K562 (cell line): ENCODE results near the gene FOXM1. TPM values are rescaled to one million over a fixed set of nuclear protein-coding genes. Genes with fewer than 3 reads are reported as not detected.

Source experiments
- ATAC-seq: fragments of 200-7000 bp; cut with Tn5 transposase; 3 replicates; pipeline ENCODE4 v1.9.1; 2020; ENCODE audit warnings: moderate library complexity
- BruUV-seq: library from RNA; stranded (reverse); fragments of 400-500 nt; replicated peaks from 2 replicates; lab custom pipeline; 2021; lab: Mats Ljungman, UMichigan
- CTCF ChIA-PET: fragments of 300-600 bp; formaldehyde crosslinking; extraction: SDS; loops from one replicate; lab custom pipeline; 2021; ENCODE audit warnings: low intra/inter-chr PET ratio; lab: Yijun Ruan, JAX
- POLR2A ChIA-PET: fragments of 300-600, 350-650 bp; sonication (Branson Sonifier 250); formaldehyde crosslinking; extraction: SDS; loops from one replicate; lab custom pipeline; 2021; ENCODE audit warnings: antibody characterized with exemption, inconsistent platforms; lab: Yijun Ruan, JAX
- DNase-seq, 4 experiments: peaks; one replicate each; pipeline versions ENCODE4 v3.0.0 to v3.0.0-alpha.2; 2011 to 2018; ENCODE audit warnings: low spot score in 3 of 4, mixed read lengths in 3 of 4; ENCODE audit errors: extremely low read depth in 1 of 4
- FAIRE-seq: peaks from 2 replicates; lab custom pipeline; 2011; peaks lifted over from hg19 to GRCh38; lab: Jason Lieb, UNC
- H2AFZ ChIP-seq: 2 replicates; pipeline ENCODE4 v1.6.0; 2011; ENCODE audit warnings: low read depth, low read length, control low read depth, inconsistent platforms
- H3K27ac ChIP-seq: fragments of 200-600 bp; 3 replicates; pipeline ENCODE4 v1.8.0; 2011; ENCODE audit warnings: low read depth, mild to moderate bottlenecking, control low read depth, inconsistent platforms, low read length, moderate library complexity, mixed read lengths; ENCODE audit errors: extremely low read depth
- H3K27me3 ChIP-seq, 2 experiments: fragments of 300-600 bp in 1 of 2; 2 replicates in 1 of 2; 3 replicates in 1 of 2; pipeline versions ENCODE4 v1.6.0 to v1.8.0; 2011; ENCODE audit warnings: inconsistent platforms in 2 of 2, low read length in 2 of 2, mild to moderate bottlenecking in 1 of 2, mixed read lengths in 1 of 2, moderate library complexity in 1 of 2; ENCODE audit not compliant: control insufficient read depth in 2 of 2, insufficient read depth in 2 of 2
- H3K36me3 ChIP-seq: fragments of 300-600 bp; 3 replicates; pipeline ENCODE4 v1.8.0; 2011; ENCODE audit warnings: mild to moderate bottlenecking, low read length, inconsistent platforms; ENCODE audit not compliant: control insufficient read depth, insufficient read depth
- H3K4me1 ChIP-seq, 2 experiments: fragments of 200-600 bp in 1 of 2; replicated peaks in 1 of 2; 2 replicates in 1 of 2; 3 replicates in 1 of 2; pipeline versions ENCODE4 v1.5.1 to v1.8.0; 2011; ENCODE audit warnings: inconsistent platforms in 2 of 2, low read length in 2 of 2, mild to moderate bottlenecking in 1 of 2, mixed read lengths in 1 of 2, moderate library complexity in 1 of 2; ENCODE audit not compliant: control insufficient read depth in 2 of 2, insufficient read depth in 2 of 2
- H3K4me2 ChIP-seq: 2 replicates; pipeline ENCODE4 v1.6.1; 2011; ENCODE audit warnings: low read length, control low read depth, inconsistent platforms, mixed read lengths; ENCODE audit not compliant: insufficient read depth
- H3K4me3 ChIP-seq: fragments of 200-600 bp; sonication (generic), shearing (Covaris generic); 2 replicates; pipeline ENCODE4 v1.5.1; 2016; ENCODE audit warnings: control low read depth, inconsistent platforms
- H3K79me2 ChIP-seq: fragments of 200-600 bp; 3 replicates; pipeline ENCODE4 v1.8.0; 2011; ENCODE audit warnings: low read length, inconsistent platforms; ENCODE audit not compliant: control insufficient read depth, insufficient read depth
- H3K9ac ChIP-seq, 2 experiments: 2 replicates each; pipeline versions ENCODE4 v1.6.0 to v1.6.1; 2011; ENCODE audit warnings: low read depth in 2 of 2, low read length in 2 of 2, control low read depth in 1 of 2, inconsistent platforms in 1 of 2, mild to moderate bottlenecking in 1 of 2, mixed read lengths in 1 of 2; ENCODE audit not compliant: insufficient read depth in 1 of 2
- H3K9me1 ChIP-seq: one replicate; pipeline ENCODE4 v1.6.0; 2011; ENCODE audit warnings: inconsistent platforms, mild to moderate bottlenecking, low read length, moderate library complexity; ENCODE audit not compliant: control insufficient read depth, insufficient read depth
- H3K9me3 ChIP-seq: replicated peaks from 2 replicates; pipeline ENCODE4 v1.5.1; 2011; ENCODE audit warnings: low read depth, low read length, inconsistent platforms; ENCODE audit not compliant: control insufficient read depth, insufficient read depth
- H4K20me1 ChIP-seq: replicated peaks from 2 replicates; pipeline ENCODE4 v1.6.1; 2011; ENCODE audit warnings: low read length, inconsistent platforms, mixed read lengths; ENCODE audit not compliant: control insufficient read depth, insufficient read depth
- ARNT ChIP-seq, 2 experiments: fragments of 450-650 bp; IDR thresholded peaks; 2 replicates each; pipeline ENCODE4 v1.6.1; 2016; ENCODE audit warnings: mild to moderate bottlenecking in 1 of 2
- ATF1 ChIP-seq, 2 experiments: fragments of 450-650 bp in 1 of 2; IDR thresholded peaks; 2 replicates each; pipeline ENCODE4 v1.6.1; 2016; ENCODE audit warnings: missing compliant biosample characterization in 1 of 2, missing genetic modification characterization in 1 of 2
- DPF2 ChIP-seq: fragments of 450-650 bp; IDR thresholded peaks from 2 replicates; pipeline ENCODE4 v1.6.1; 2016
- E2F3 ChIP-seq: fragments of 250-450 bp; sonication (Bioruptor Pico); IDR thresholded peaks from 2 replicates; pipeline ENCODE4 v1.4.0; 2020; ENCODE audit warnings: mild to moderate bottlenecking
- ETV6 ChIP-seq, 3 experiments: fragments of 150-350 bp in 1 of 3; sonication (generic) in 1 of 3; formaldehyde crosslinking in 1 of 3; IDR thresholded peaks; 2 replicates each; pipeline versions ENCODE4 v1.6.1 to v1.8.0; 2014 to 2022; ENCODE audit warnings: borderline replicate concordance in 2 of 3, low read depth in 2 of 3, antibody characterized with exemption in 1 of 3, low read length in 1 of 3, mild to moderate bottlenecking in 1 of 3, missing genetic modification reagents in 1 of 3
- HMGN3 ChIP-seq: IDR thresholded peaks from 2 replicates; pipeline ENCODE4 v1.6.1; 2011; ENCODE audit warnings: borderline replicate concordance, low read depth, mild to moderate bottlenecking, mixed read lengths, low read length; ENCODE audit not compliant: insufficient read length; ENCODE audit errors: extremely low read depth
- HOXB6 ChIP-seq: fragments of 250-450 bp; sonication (Bioruptor Pico); IDR thresholded peaks from 2 replicates; pipeline ENCODE4 v1.5.1; 2022; ENCODE audit warnings: mild to moderate bottlenecking, borderline replicate concordance
- KDM5B ChIP-seq: fragments of 200-600 bp; sonication (generic); IDR thresholded peaks from 2 replicates; pipeline ENCODE4 v1.6.1; 2012; ENCODE audit warnings: low read depth, mild to moderate bottlenecking, moderate library complexity, low read length, control low read depth, inconsistent platforms; ENCODE audit not compliant: insufficient replicate concordance
- MEIS2 ChIP-seq: fragments of 450-650 bp; IDR thresholded peaks from 2 replicates; pipeline ENCODE4 v1.6.1; 2014; ENCODE audit warnings: mild to moderate bottlenecking; ENCODE audit not compliant: partially characterized antibody
- MTA2 ChIP-seq: fragments of 450-650 bp; IDR thresholded peaks from 2 replicates; pipeline ENCODE4 v1.6.1; 2016; ENCODE audit warnings: low read depth
- NEUROD1 ChIP-seq: fragments of 150-350 bp; IDR thresholded peaks from 2 replicates; pipeline ENCODE4 v1.6.1; 2014; ENCODE audit warnings: borderline replicate concordance, low read length, low read depth; ENCODE audit not compliant: partially characterized antibody
- PHF20 ChIP-seq: fragments of 450-650 bp; IDR thresholded peaks from 2 replicates; pipeline ENCODE4 v1.6.1; 2018; ENCODE audit not compliant: partially characterized antibody
- SIN3A ChIP-seq, 2 experiments: fragments of 150-350 bp in 1 of 2; IDR thresholded peaks; 2 replicates each; pipeline ENCODE4 v1.6.1; 2011 to 2016; ENCODE audit warnings: borderline replicate concordance in 2 of 2, low read depth in 2 of 2, low read length in 2 of 2, mild to moderate bottlenecking in 2 of 2, moderate library complexity in 2 of 2; ENCODE audit not compliant: control insufficient read depth in 1 of 2
- SIN3B ChIP-seq: fragments of 450-650 bp; IDR thresholded peaks from 2 replicates; pipeline ENCODE4 v1.6.1; 2017; ENCODE audit warnings: low read depth, mild to moderate bottlenecking, moderate library complexity
- SRSF1 ChIP-seq: fragments of 200-400 bp; formaldehyde crosslinking; IDR thresholded peaks from 2 replicates; pipeline ENCODE4 v1.6.1; 2017; ENCODE audit warnings: mild to moderate bottlenecking, low read depth, low read length, moderate library complexity
- SRSF7 ChIP-seq: fragments of 200-400 bp; formaldehyde crosslinking; optimal IDR thresholded peaks from 2 replicates; pipeline ENCODE3; 2017; ENCODE audit warnings: mild to moderate bottlenecking, low read depth, low read length
- YBX1 ChIP-seq: fragments of 450-650 bp; IDR thresholded peaks from 2 replicates; pipeline ENCODE4 v1.7.1; 2016; ENCODE audit warnings: mild to moderate bottlenecking
- ZEB2 ChIP-seq: fragments of 450-650 bp; IDR thresholded peaks from 2 replicates; pipeline ENCODE4 v1.6.1; 2016
- ZNF324 ChIP-seq: fragments of 250-450 bp; sonication (Bioruptor Pico); IDR thresholded peaks from 2 replicates; pipeline ENCODE4 v1.4.0; 2020; ENCODE audit warnings: mild to moderate bottlenecking
- ZNF445 ChIP-seq: fragments of 250-450 bp; sonication (Bioruptor Pico); IDR thresholded peaks from 2 replicates; pipeline ENCODE4 v1.4.0; 2020; ENCODE audit warnings: low read depth, mild to moderate bottlenecking, moderate library complexity
- WGBS: fragments of 100-300 bp; shearing (Covaris generic); methylation state at CpG from one replicate; pipeline ENCODE4 v1.1.6; 2016; ENCODE audit warnings: low coverage, mixed read lengths; ENCODE audit not compliant: insufficient coverage; ENCODE audit errors: missing lambda C conversion rate; 5-methylcytosine and 5-hydroxymethylcytosine counted together
- in situ Hi-C: fragments of 300-500 bp; cut with MboI; formaldehyde crosslinking; loops from 4 replicates; pipeline ENCODE4 v1.15.0; 2018; ENCODE audit warnings: inconsistent platforms, mixed read lengths
- intact Hi-C: fragments of 100-400 bp; cut with micrococcal nuclease; formaldehyde crosslinking; loops from 2 replicates; pipeline ENCODE4 v1.14.2; 2022
- polyA plus RNA-seq, 8 experiments: library from polyadenylated mRNA; depleted of rRNA in 4 of 8; stranded (reverse) in 5 of 8; unstranded in 3 of 8; fragments of >200 nt; fragmentation: Nextera tagmentation in 2 of 8; fragmentation: Illumina TruSeq in 1 of 8; extraction: Ambion mirVana in 2 of 8; extraction: Trizol in 1 of 8; gene quantifications; 2 replicates each; pipeline versions ENCODE4 v1.2.1 to v1.2.3, GENCODE V29; 2011 to 2014; ENCODE audit warnings: inconsistent platforms in 1 of 8, missing spikeins in 1 of 8
- total RNA-seq, 7 experiments: library from RNA; depleted of rRNA in 6 of 7; stranded (reverse); fragments of >200 nt in 6 of 7; fragmentation: Illumina TruSeq in 2 of 7; extraction: Trizol in 2 of 7; gene quantifications; 2 replicates each; pipeline versions ENCODE4 v1.2.1 to v1.2.3, GENCODE V29; 2011 to 2021; ENCODE audit warnings: low replicate concordance in 1 of 7
- TF ChIP-seq, protein P1 (sequence below), 2 experiments: IDR thresholded peaks; 2 replicates each; pipeline ENCODE4 v1.6.1; 2011; ENCODE audit warnings: borderline replicate concordance in 1 of 2, control low read depth in 1 of 2, low read depth in 1 of 2, low read length in 1 of 2, mild to moderate bottlenecking in 1 of 2, mixed read lengths in 1 of 2, moderate library complexity in 1 of 2; ENCODE audit not compliant: insufficient read depth in 1 of 2, insufficient read length in 1 of 2, poor library complexity in 1 of 2, severe bottlenecking in 1 of 2; ENCODE audit errors: extremely low read depth in 1 of 2

Gene FOXM1
- total and polyA plus RNA-seq, 9 of the 15 experiments (the other 6 are each of a cell fraction or from before 2014, with no cell fraction given): 8.9 to 46.9 (median 17.2) TPM

GRCh38 chr12:2890388-2891239 lies 13.6 kb upstream of the FOXM1 start, which contains the start of gene TULP3:
TULP3 (plus strand) TSS chr12:2890891; CDS start chr12:2890948, 57 bp downstream.
- Histone ChIP-seq H3K27ac (peak within 1 kb of the TSS; percentile 76), H3K4me3 (peak within 1 kb of the TSS; percentile 67), H3K36me3 (peaks cover 28% of the 10 kb centered on the region; the same call in 2 of the 3 replicates), H3K9ac (peak within 1 kb of the TSS; percentile 67 to 94), H3K9me3 (no peaks in the 10 kb centered on the region), H3K27me3 (no peaks in the 10 kb centered on the region), H3K4me1 (peaks cover 5 to 15% of the 10 kb centered on the region in 2 experiments; a peak in 3 of 5 replicates), H3K79me2 (peaks cover 8% of the 10 kb centered on the region), H3K9me1 (no peaks in the 10 kb centered on the region), H4K20me1 (no peaks in the 10 kb centered on the region), H2AFZ (peak within 1 kb of the TSS; percentile 95), H3K4me2 (peak within 1 kb of the TSS; percentile 82)
- intact Hi-C loops (no loop called here), in situ Hi-C loops (no loop called here)
- no TSS peak for BruUV-seq
- FAIRE-seq (peak; percentile 78), ATAC-seq (peak; percentile 98), DNase-seq (peak; percentile 94 to 97 (median 96))
- 3% methylated on average over 27 of the region's 83 CpGs for WGBS
- POLR2A ChIA-PET: interaction anchor here (0.5 to 1.7 kb wide), 8 partner anchors 11 to 348 kb away, joined by 3 to 13 read pairs (median 4); partner anchors contain the start of genes FOXM1 and RHNO1
- CTCF ChIA-PET: no interaction called here
- TF ChIP-seq PHF20 (peak; percentile 33), ZNF445 (CRISPR knock-in tag) (no peak), ZEB2 (no peak), MEIS2 (peak; percentile 26), ZNF324 (CRISPR knock-in tag) (no peak), MTA2 (no peak), HMGN3 (peak; percentile 58), E2F3 (CRISPR knock-in tag) (peak; percentile 57; the same call in 1 of the 2 replicates), ETV6 (IDR thresholded peaks at IDR 0.05; ENCODE audit: borderline replicate concordance in 1 of 2, low read depth in 2 of 2, low read length in 1 of 2) (no peak), ETV6 (CRISPR knock-in tag; IDR thresholded peaks at IDR 0.05; ENCODE audit: borderline replicate concordance) (no peak), SRSF1 (no peak), KDM5B (peak; percentile 33), ATF1 (CRISPR knock-in tag; IDR thresholded peaks at IDR 0.05) (no peak), ATF1 (tag; IDR thresholded peaks at IDR 0.05) (peak; percentile 84), SRSF7 (no peak), SIN3A (IDR thresholded peaks at IDR 0.05; ENCODE audit: borderline replicate concordance in 2 of 2, control insufficient read depth in 1 of 2, low read depth in 2 of 2, low read length in 2 of 2) (peak; percentile 50 to 55; a peak in 1 of 4 replicates), DPF2 (no peak), YBX1 (no peak), HOXB6 (CRISPR knock-in tag) (no peak), ARNT (IDR thresholded peaks at IDR 0.05) (no peak), NEUROD1 (peak; percentile 93), SIN3B (no peak)
- TF ChIP-seq, protein P1, sequence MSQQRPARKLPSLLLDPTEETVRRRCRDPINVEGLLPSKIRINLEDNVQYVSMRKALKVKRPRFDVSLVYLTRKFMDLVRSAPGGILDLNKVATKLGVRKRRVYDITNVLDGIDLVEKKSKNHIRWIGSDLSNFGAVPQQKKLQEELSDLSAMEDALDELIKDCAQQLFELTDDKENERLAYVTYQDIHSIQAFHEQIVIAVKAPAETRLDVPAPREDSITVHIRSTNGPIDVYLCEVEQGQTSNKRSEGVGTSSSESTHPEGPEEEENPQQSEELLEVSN (IDR thresholded peaks at IDR 0.05; ENCODE audit: borderline replicate concordance in 1 of 2, extremely low read depth in 1 of 2, insufficient read depth in 1 of 2, insufficient read length in 1 of 2, low read depth in 1 of 2, low read length in 1 of 2, poor library complexity in 1 of 2, severe bottlenecking in 1 of 2): peak; percentile 94 to 96
